Forelimb muscle (tissue), 1 donor: ENCODE measurements around the gene ABCG8. TPM values are rescaled to one million over a fixed set of nuclear protein-coding genes. Genes with fewer than 3 reads are reported as not detected.

ENCODE experiments used
- DNase-seq: peaks from one replicate; pipeline ENCODE4 v3.0.0-alpha.2; 2013; ENCODE audit warnings: low read depth
- polyA plus RNA-seq: library from polyadenylated mRNA; unstranded; fragments of 120-200 nt; gene quantifications from one replicate; pipeline ENCODE4 v1.2.1, GENCODE V29; 2013; ENCODE audit not compliant: insufficient read length

Gene ABCG8
- polyA plus RNA-seq, 1 donor: 0.09 TPM

GRCh38 chr2:43872151-43872550 lies 33.4 kb downstream of the ABCG8 start:
- no peak for DNase-seq

DNA sequence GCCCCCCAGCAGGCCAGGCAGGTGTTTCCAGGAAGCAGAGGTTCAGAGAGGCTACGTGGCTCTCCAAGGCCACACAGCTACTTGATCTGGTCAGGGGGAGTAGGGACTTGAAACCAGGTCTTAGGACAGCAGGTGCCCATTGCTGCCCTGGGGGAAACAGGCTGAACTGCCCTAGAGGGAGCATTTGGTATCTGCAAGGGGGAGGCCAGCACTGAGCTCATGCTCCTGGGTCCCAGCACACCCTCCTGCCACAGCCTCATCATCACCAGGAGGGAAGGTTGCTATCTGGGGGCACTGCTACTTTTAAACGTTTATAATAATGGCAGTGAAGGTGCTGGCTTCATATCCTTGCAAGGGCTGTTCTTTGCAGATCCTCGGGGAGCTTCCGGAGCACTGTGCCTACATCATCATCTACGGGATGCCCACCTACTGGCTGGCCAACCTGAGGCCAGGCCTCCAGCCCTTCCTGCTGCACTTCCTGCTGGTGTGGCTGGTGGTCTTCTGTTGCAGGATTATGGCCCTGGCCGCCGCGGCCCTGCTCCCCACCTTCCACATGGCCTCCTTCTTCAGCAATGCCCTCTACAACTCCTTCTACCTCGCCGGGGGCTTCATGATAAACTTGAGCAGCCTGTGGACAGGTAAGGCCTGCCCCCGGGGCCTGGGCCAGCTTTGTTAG lies 36.1 kb downstream of the ABCG8 start:
- no peak for DNase-seq

- DNase-seq: no peak
Measured at GRCh38 chr2:43877782-43878464, 39.2 kb downstream of the ABCG8 start.

GRCh38 chr2:43879261-43879660 lies 40.5 kb downstream of the ABCG8 start:
- no peak for DNase-seq

DNA sequence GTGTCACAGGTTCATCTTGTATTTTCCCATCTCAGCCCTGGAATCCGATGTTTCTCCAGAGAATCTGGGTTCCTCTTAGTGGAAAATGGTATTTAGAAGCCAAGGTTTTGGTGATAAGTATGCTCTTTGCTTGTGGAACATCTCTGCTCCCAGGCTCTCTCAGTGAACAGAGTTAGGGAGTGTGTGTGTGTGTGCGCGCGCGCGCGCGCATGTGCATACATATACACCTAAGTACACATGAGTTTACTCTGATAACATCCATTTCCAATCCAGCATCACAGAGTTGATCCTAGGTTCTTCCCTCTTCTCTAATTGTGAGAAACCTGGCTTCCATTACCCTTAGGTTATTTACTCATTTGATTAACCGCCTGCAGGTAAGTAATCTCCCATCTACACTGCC lies 41.7 kb downstream of the ABCG8 start:
- DNase-seq: no peak

DNA sequence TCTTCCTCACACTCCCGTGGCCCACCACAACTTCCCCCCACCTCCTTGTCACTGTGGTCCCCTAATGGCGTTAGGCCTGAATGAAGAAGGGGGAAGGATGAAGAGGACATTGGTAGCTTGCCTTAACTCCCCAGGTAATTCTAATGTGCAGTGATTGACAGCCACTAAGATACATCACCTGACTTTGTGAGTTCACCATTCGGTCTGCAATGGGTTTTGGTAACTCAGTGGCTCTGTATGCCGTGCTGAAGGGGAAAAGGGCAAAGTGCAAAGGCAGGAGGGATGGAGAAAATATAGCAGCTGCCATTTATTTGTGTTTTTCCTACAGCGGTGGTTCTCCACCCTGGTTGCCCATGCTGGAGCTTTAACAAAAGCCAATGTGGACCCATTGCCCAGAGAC lies 42.2 kb downstream of the ABCG8 start:
- no peak for DNase-seq

DNA sequence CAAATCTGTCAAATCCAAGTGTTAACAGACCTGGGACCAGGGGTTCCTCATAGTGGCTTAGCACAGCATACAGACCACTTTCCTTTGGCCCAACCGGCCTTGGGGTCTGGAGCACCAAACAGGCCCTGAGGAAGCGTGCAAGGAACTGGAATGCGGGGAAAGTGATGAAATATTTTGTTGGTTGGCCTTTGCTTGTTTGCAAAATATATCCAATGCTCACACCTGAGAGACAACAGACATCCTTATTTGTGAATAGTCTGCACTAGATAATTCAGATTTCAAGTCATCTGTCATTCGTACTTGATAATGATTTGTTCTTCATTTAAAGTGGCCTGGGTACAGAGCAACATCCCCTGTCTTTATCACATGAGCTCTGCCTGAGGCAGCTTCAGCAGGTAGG lies 43.5 kb downstream of the ABCG8 start:
- DNase-seq: no peak

DNA sequence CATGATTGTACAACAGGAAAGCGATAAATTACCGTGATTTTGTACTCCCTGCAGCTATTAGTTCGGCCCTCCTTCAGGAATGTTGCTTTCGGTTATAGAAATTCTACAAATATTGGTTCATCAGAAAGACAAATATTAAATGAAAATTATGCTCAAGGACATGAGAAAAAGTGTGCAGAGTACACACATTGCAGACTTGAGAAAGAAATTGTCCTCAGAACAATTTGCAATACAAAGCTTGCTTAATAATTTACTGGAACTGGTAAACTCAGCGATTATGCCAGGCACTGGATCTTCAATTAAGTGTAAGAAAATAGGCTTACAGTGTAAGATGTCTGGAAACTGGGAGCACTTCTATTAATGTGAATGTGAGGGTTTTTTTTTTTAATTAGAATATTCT lies 45.9 kb downstream of the ABCG8 start:
- DNase-seq: no peak

GRCh38 chr2:43885132-43885632 lies 46.4 kb downstream of the ABCG8 start:
- DNase-seq: no peak

GRCh38 chr2:43887176-43887575 lies 48.4 kb downstream of the ABCG8 start:
- DNase-seq: no peak

- no peak for DNase-seq
Measured at GRCh38 chr2:43889416-43889815, 50.6 kb downstream of the ABCG8 start.

DNA sequence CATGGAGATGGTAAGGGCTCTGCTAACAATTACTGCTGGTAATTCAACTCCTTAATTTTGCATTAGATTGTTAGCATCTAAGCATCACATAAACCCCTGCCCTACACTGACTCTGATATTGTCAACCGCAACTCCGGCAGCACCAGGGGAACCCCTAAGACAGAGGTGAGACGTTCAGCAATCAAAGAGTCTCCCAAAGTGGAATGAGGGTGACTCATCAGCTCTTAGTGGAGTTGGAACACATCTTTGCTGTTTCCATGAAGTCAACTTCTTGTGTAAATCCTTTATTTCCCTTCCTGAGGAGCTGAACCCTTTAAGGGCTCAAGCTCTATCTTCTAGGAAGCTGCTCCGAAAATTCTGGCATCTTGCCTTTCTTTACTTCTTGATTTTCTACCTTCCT lies 52.1 kb downstream of the ABCG8 start:
- no peak for DNase-seq

GRCh38 chr2:43894743-43895142 lies 56.0 kb downstream of the ABCG8 start:
- DNase-seq: no peak

DNA sequence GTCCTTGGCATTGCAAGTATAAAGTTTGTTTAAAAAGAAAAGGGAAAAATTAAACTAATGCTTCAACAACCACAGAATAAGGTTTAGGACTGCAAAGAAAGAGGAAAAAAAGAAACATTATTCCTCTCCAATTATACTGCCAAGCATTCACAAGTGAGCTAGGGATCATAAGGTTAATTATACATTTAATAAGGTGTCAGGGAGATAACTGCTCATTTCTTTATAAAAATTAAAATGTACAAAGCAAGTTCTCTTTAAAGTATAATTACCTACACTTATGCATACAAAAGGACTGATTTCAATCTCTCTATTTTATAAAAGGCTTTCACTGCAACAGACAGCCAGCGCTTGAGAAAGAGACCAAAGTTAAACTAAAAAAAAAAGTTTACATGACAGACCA lies 58.1 kb downstream of the ABCG8 start:
- no peak for DNase-seq

DNA sequence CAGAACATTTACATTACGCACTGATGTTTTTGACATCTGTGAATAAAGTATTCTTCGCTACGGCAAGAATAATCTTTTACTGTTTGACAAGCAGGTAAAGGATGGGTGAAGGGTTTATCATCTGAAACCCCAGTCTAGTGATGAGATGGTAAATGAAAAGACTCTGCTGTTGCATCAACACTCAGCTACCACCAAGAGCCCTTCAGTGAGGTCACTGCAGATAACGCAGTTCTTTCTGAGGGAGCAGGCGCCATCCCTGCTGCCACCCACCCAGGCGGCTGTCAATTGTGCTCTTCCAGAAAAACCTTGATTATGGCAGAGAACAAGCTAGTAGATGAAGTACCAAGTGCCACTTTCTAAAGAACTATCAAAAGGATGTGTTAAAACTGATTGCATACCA lies 58.7 kb downstream of the ABCG8 start:
- no peak for DNase-seq

- DNase-seq: no peak
Measured at GRCh38 chr2:43898134-43898837, 59.5 kb downstream of the ABCG8 start.

GRCh38 chr2:43898838-43899346 lies 60.1 kb downstream of the ABCG8 start:
- no peak for DNase-seq

DNA sequence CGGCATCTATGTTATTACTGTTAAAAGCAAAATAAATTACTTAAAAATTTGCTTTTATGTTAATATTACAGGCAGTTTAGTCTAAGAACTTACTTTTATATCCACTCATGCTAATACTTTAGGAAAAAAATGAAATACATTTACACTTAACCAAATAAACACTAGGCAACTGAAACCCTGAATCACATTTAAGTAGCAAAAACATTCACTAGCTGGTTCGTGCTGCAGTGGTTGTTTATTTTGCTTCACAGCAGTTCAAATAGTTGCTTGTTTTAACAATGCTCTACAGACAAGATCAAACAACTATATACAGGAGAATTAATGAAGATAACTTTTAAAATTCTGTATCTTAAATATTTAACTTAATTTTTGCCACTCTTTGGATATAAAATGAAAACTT lies 60.8 kb downstream of the ABCG8 start:
- no peak for DNase-seq

DNA sequence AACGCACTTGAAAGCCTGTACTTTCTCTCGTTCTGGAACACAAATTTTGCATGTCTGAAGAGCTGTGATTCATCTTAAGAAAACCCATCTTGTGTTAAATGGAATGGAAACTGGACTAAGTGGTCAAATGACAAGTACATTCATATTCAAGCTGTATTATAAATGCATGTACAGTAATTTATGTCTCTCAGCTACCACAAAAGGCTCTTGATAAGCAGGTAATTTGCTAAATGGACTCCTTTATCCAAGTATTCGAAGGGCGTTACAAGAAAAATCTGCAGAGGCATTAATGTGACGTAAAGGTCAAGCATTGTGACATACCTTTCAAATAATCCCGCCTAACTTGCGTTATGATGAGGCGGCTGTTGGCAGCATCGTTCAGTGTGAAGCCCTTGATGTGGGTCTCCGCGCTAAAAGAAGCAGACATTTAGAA lies 66.6 kb downstream of the ABCG8 start:
- no peak for DNase-seq

- no peak for DNase-seq
Measured at GRCh38 chr2:43905871-43906270, 67.1 kb downstream of the ABCG8 start.

- DNase-seq: no peak
Measured at GRCh38 chr2:43906448-43907109, 67.8 kb downstream of the ABCG8 start.
